Mammary epithelial cell (primary cell): ENCODE data around the gene KCNN3.

ENCODE experiments used
- EZH2 ChIP-seq: IDR thresholded peaks from 2 replicates; pipeline ENCODE4 v1.6.1; 2012; ENCODE audit warnings: low read length, inconsistent platforms, borderline replicate concordance
- TF ChIP-seq, protein P1 (sequence below), 2 donors: IDR thresholded peaks in 1 of 2; conservative IDR thresholded peaks in 1 of 2; 2 replicates each; pipeline ENCODE4 v1.5.1; 2011 to 2012; ENCODE audit warnings: inconsistent platforms in 2 of 2, low read length in 2 of 2, mild to moderate bottlenecking in 2 of 2, control low read depth in 1 of 2, low read depth in 1 of 2; ENCODE audit not compliant: insufficient read depth in 1 of 2; ENCODE audit errors: extremely low read depth in 1 of 2

GRCh38 chr1:154837672-154838171 is 32.4 kb downstream of the KCNN3 start:
- TF ChIP-seq, protein P1, sequence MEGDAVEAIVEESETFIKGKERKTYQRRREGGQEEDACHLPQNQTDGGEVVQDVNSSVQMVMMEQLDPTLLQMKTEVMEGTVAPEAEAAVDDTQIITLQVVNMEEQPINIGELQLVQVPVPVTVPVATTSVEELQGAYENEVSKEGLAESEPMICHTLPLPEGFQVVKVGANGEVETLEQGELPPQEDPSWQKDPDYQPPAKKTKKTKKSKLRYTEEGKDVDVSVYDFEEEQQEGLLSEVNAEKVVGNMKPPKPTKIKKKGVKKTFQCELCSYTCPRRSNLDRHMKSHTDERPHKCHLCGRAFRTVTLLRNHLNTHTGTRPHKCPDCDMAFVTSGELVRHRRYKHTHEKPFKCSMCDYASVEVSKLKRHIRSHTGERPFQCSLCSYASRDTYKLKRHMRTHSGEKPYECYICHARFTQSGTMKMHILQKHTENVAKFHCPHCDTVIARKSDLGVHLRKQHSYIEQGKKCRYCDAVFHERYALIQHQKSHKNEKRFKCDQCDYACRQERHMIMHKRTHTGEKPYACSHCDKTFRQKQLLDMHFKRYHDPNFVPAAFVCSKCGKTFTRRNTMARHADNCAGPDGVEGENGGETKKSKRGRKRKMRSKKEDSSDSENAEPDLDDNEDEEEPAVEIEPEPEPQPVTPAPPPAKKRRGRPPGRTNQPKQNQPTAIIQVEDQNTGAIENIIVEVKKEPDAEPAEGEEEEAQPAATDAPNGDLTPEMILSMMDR (conservative IDR thresholded peaks at IDR 0.05 in 1 of 2, IDR thresholded peaks at IDR 0.05 in 1 of 2; ENCODE audit: extremely low read depth in 1 of 2, insufficient read depth in 1 of 2, low read depth in 1 of 2, low read length in 2 of 2): no peak
- no peak for TF ChIP-seq EZH2
